ENCODE results near the gene AGK.

GRCh38 chr7:141534757-141535737 lies 16.2 kb upstream of the AGK start:
- no peak for TF ChIP-seq PAX5 (IDR thresholded peaks at IDR 0.05; ENCODE audit: insufficient read depth, low read length, severe bottlenecking)
- TF ChIP-seq POLR2AphosphoS5 (IDR thresholded peaks at IDR 0.05; ENCODE audit: low read depth, low read length), result no peak
- no peak for TF ChIP-seq POLR2A (IDR thresholded peaks at IDR 0.05; ENCODE audit: low read depth, low read length)
- no peak for TF ChIP-seq TAF1 (IDR thresholded peaks at IDR 0.05; ENCODE audit: low read depth, low read length)

Measured in GM12891 (cell line).